ENCODE measurements around the gene OR4F6. TPM values are rescaled to one million over a fixed set of nuclear protein-coding genes. Genes with fewer than 3 reads are reported as not detected.
"Not testable (repeated sequence)": the region's sequence is repeated elsewhere in the genome, so short reads cannot be mapped to it uniquely, and the experiment has no call there.

OR4F6 gene
- not detected in 2 replicates for total RNA-seq (2014; rRNA removed; shearing (Covaris generic))
- polyA plus RNA-seq (2014; cell fraction: nucleus; rRNA removed) = not detected in 2 replicates

GRCh38 chr15:101803209-101803608, at the start of gene OR4F6:
Gene OR4F6, plus strand, starts transcription at chr15:101803509. Its CDS starts 2,211 bp downstream, at chr15:101805720.
- no peak for DNase-seq (ENCODE audit: extremely low read depth, low read depth)

GRCh38 chr15:101764669-101765339, 38.5 kb upstream of the OR4F6 start:
- not testable (repeated sequence) for DNase-seq (ENCODE audit: extremely low read depth, low read depth)

GRCh38 chr15:101765340-101765671, 38.0 kb upstream of the OR4F6 start:
- DNase-seq (ENCODE audit: extremely low read depth, low read depth) = not testable (repeated sequence)

- DNase-seq (ENCODE audit: extremely low read depth, low read depth) = no peak
Observed at GRCh38 chr15:101765772-101766456, 37.4 kb upstream of the OR4F6 start.

GRCh38 chr15:101767083-101767640, 36.1 kb upstream of the OR4F6 start:
- not testable (repeated sequence) for DNase-seq (ENCODE audit: extremely low read depth, low read depth)

GRCh38 chr15:101772921-101773320, 30.4 kb upstream of the OR4F6 start:
- DNase-seq (ENCODE audit: extremely low read depth, low read depth) = no peak

- no peak for DNase-seq (ENCODE audit: extremely low read depth, low read depth)
Observed at GRCh38 chr15:101773496-101774100, 29.7 kb upstream of the OR4F6 start.

- DNase-seq (ENCODE audit: extremely low read depth, low read depth) = no peak
Observed at GRCh38 chr15:101775136-101775535, 28.2 kb upstream of the OR4F6 start.

- not testable (repeated sequence) for DNase-seq (ENCODE audit: extremely low read depth, low read depth)
Observed at GRCh38 chr15:101778576-101778975, 24.7 kb upstream of the OR4F6 start.

- not testable (repeated sequence) for DNase-seq (ENCODE audit: extremely low read depth, low read depth)
Observed at GRCh38 chr15:101780225-101780624, 23.1 kb upstream of the OR4F6 start.

GRCh38 chr15:101781928-101782327, 21.4 kb upstream of the OR4F6 start:
- DNase-seq (ENCODE audit: extremely low read depth, low read depth) = no peak

GRCh38 chr15:101784644-101785043, 18.7 kb upstream of the OR4F6 start:
- DNase-seq (ENCODE audit: extremely low read depth, low read depth) = no peak

- not testable (repeated sequence) for DNase-seq (ENCODE audit: extremely low read depth, low read depth)
Observed at GRCh38 chr15:101786422-101786821, 16.9 kb upstream of the OR4F6 start.

GRCh38 chr15:101788001-101788400, 15.3 kb upstream of the OR4F6 start:
- not testable (repeated sequence) for DNase-seq (ENCODE audit: extremely low read depth, low read depth)

GRCh38 chr15:101788503-101789269, 14.6 kb upstream of the OR4F6 start:
- not testable (repeated sequence) for DNase-seq (ENCODE audit: extremely low read depth, low read depth)

GRCh38 chr15:101790748-101791147, 12.6 kb upstream of the OR4F6 start:
- DNase-seq (ENCODE audit: extremely low read depth, low read depth) = not testable (repeated sequence)

- DNase-seq (ENCODE audit: extremely low read depth, low read depth) = not testable (repeated sequence)
Observed at GRCh38 chr15:101793981-101794380, 9.3 kb upstream of the OR4F6 start.

- DNase-seq (ENCODE audit: extremely low read depth, low read depth) = no peak
Observed at GRCh38 chr15:101795455-101795854, 7.9 kb upstream of the OR4F6 start.

- DNase-seq (ENCODE audit: extremely low read depth, low read depth) = no peak
Observed at GRCh38 chr15:101799665-101800064, 3.6 kb upstream of the OR4F6 start.

- no peak for DNase-seq (ENCODE audit: extremely low read depth, low read depth)
Observed at GRCh38 chr15:101801048-101801447, 2.3 kb upstream of the OR4F6 start.

GRCh38 chr15:101803676-101804075, 367 bp downstream of the OR4F6 start:
- DNase-seq (ENCODE audit: extremely low read depth, low read depth) = no peak
